ENCODE data around the gene TBC1D21. TPM values are rescaled to one million over a fixed set of nuclear protein-coding genes. Genes with fewer than 3 reads are reported as not detected.

The TBC1D21 gene
- total RNA-seq, 2 donors from 2014 or later: not detected

GRCh38 chr15:73894133-73894814 lies 20.9 kb downstream of the TBC1D21 start:
- H3K9me3 ChIP-seq: no peaks in the 10 kb centered on the region
- peaks cover 3 to 13% of the 10 kb centered on the region in 2 donors for H3K4me1 ChIP-seq (ENCODE audit: control insufficient read depth in 1 of 2, low read depth in 2 of 2)
- no peak for DNase-seq (ENCODE audit: low spot score)
- H3K4me3 ChIP-seq: no peak overlapping the region
- no peak for ATAC-seq (ENCODE audit: insufficient number of reproducible peaks, low FRiP score, low read depth)
- no peak for TF ChIP-seq CTCF (IDR thresholded peaks at IDR 0.05)
- no peaks in the 10 kb centered on the region for H3K27me3 ChIP-seq (replicated peaks; ENCODE audit: insufficient read depth)
- no peak overlapping the region for H3K27ac ChIP-seq
- H3K36me3 ChIP-seq: no peaks in the 10 kb centered on the region

- Histone ChIP-seq H3K9me3 (no peaks in the 10 kb centered on the region), H3K4me3 (no peak overlapping the region), H3K4me1 (ENCODE audit: control insufficient read depth in 1 of 2, low read depth in 2 of 2) (peaks cover 11 to 26% of the 10 kb centered on the region in 2 donors), H3K36me3 (no peaks in the 10 kb centered on the region), H3K27ac (peak overlapping the region in 1 of 2 donors; percentile 4), H3K27me3 (replicated peaks; ENCODE audit: insufficient read depth) (no peaks in the 10 kb centered on the region)
- no peak for ATAC-seq (ENCODE audit: insufficient number of reproducible peaks, low FRiP score, low read depth)
- TF ChIP-seq CTCF (IDR thresholded peaks at IDR 0.05): peak; percentile 93
- DNase-seq (ENCODE audit: low spot score): no peak
These were observed 24.3 kb downstream of the TBC1D21 start for GRCh38 chr15:73897441-73898261.

GRCh38 chr15:73899197-73900094 lies 26.1 kb downstream of the TBC1D21 start:
- no peaks in the 10 kb centered on the region for H3K9me3 ChIP-seq
- no peak for DNase-seq (ENCODE audit: low spot score)
- TF ChIP-seq CTCF (IDR thresholded peaks at IDR 0.05): no peak
- H3K27ac ChIP-seq: peak overlapping the region; percentile 52 to 76
- H3K27me3 ChIP-seq (replicated peaks; ENCODE audit: insufficient read depth): no peaks in the 10 kb centered on the region
- no peaks in the 10 kb centered on the region for H3K36me3 ChIP-seq
- H3K4me1 ChIP-seq (ENCODE audit: control insufficient read depth in 1 of 2, low read depth in 2 of 2): peaks cover 11 to 26% of the 10 kb centered on the region in 2 donors
- ATAC-seq (ENCODE audit: insufficient number of reproducible peaks, low FRiP score, low read depth): peak; percentile 46
- peak overlapping the region; percentile 14 for H3K4me3 ChIP-seq

GRCh38 chr15:73900095-73900712 lies 26.8 kb downstream of the TBC1D21 start:
- H3K4me1 ChIP-seq (ENCODE audit: control insufficient read depth in 1 of 2, low read depth in 2 of 2): peaks cover 11 to 26% of the 10 kb centered on the region in 2 donors
- no peak for ATAC-seq (ENCODE audit: insufficient number of reproducible peaks, low FRiP score, low read depth)

More at GRCh38 chr15:73900095-73900712, 26.8 kb downstream of the TBC1D21 start:
- Histone ChIP-seq H3K27me3 (replicated peaks; ENCODE audit: insufficient read depth) (no peaks in the 10 kb centered on the region), H3K27ac (peak overlapping the region; percentile 52 to 76), H3K9me3 (no peaks in the 10 kb centered on the region), H3K4me3 (peak overlapping the region; percentile 14), H3K36me3 (no peaks in the 10 kb centered on the region)
- no peak for TF ChIP-seq CTCF (IDR thresholded peaks at IDR 0.05)
- DNase-seq (ENCODE audit: low spot score): no peak

Data from thoracic aorta (tissue), 2 donors.